H1 (cell line): ENCODE data around the gene CCDC192. TPM values are rescaled to one million over a fixed set of nuclear protein-coding genes. Genes with fewer than 3 reads are reported as not detected.

Source experiments
- CTCF ChIA-PET: fragments of 300-600 bp; sonication (Branson Sonifier 250); formaldehyde crosslinking; loops from one replicate; lab custom pipeline; 2021; ENCODE audit not compliant: partially characterized antibody; lab: Charles Lee
- POLR2A ChIA-PET: fragments of 300-600 bp; sonication (Branson Sonifier 250); formaldehyde crosslinking; loops from one replicate; lab custom pipeline; 2021; ENCODE audit warnings: inconsistent platforms; ENCODE audit not compliant: partially characterized antibody; lab: Charles Lee
- DNase-seq, 2 experiments: peaks; one replicate each; pipeline versions ENCODE4 v3.0.0 to v3.0.0-alpha.2; 2010 to 2022; ENCODE audit warnings: low spot score in 2 of 2, low read depth in 1 of 2, mixed read lengths in 1 of 2
- FAIRE-seq: peaks from 2 replicates; lab custom pipeline; 2011; peaks lifted over from hg19 to GRCh38; lab: Jason Lieb, UNC
- H2AFZ ChIP-seq: 2 replicates; pipeline ENCODE4 v1.8.1; 2012; ENCODE audit warnings: low read length, inconsistent platforms
- H2AK5ac ChIP-seq: 2 replicates; pipeline ENCODE4 v1.6.1; 2013; ENCODE audit warnings: low read depth, low read length
- H2BK120ac ChIP-seq: replicated peaks from 2 replicates; pipeline ENCODE3; 2013; ENCODE audit warnings: low read depth, low read length, inconsistent platforms
- H2BK12ac ChIP-seq: 2 replicates; pipeline ENCODE4 v1.6.1; 2013; ENCODE audit warnings: low read depth, low read length
- H2BK15ac ChIP-seq: 2 replicates; pipeline ENCODE4 v1.6.1; 2013; ENCODE audit warnings: low read length
- H2BK20ac ChIP-seq: 2 replicates; pipeline ENCODE4 v1.6.1; 2013; ENCODE audit warnings: low read length
- H2BK5ac ChIP-seq: 2 replicates; pipeline ENCODE4 v1.6.1; 2013; ENCODE audit warnings: low read depth, low read length
- H3K14ac ChIP-seq: 2 replicates; pipeline ENCODE4 v1.6.1; 2013; ENCODE audit warnings: inconsistent platforms; ENCODE audit not compliant: insufficient read length
- H3K18ac ChIP-seq: 2 replicates; pipeline ENCODE4 v1.6.1; 2013; ENCODE audit warnings: low read length; ENCODE audit errors: extremely low read depth
- H3K23ac ChIP-seq: 2 replicates; pipeline ENCODE4 v1.6.1; 2013; ENCODE audit warnings: inconsistent platforms; ENCODE audit not compliant: insufficient read length
- H3K23me2 ChIP-seq: 2 replicates; pipeline ENCODE4 v1.6.1; 2013; ENCODE audit warnings: low read depth, low read length
- H3K27ac ChIP-seq: 2 replicates; pipeline ENCODE4 v1.6.1; 2011; ENCODE audit warnings: low read depth, low read length, inconsistent platforms
- H3K27me3 ChIP-seq, 4 experiments: replicated peaks in 1 of 4; 1 replicate in 1 of 4; 2 replicates in 3 of 4; pipeline versions ENCODE4 v1.6.1 to v1.8.1; 2011 to 2013; ENCODE audit warnings: low read length in 3 of 4, mild to moderate bottlenecking in 3 of 4, inconsistent platforms in 2 of 4, mixed read lengths in 2 of 4, moderate library complexity in 1 of 4; ENCODE audit not compliant: control insufficient read depth in 3 of 4, insufficient read depth in 3 of 4; ENCODE audit errors: extremely low read depth in 1 of 4
- H3K36me3 ChIP-seq, 4 experiments: 2 replicates each; pipeline versions ENCODE4 v1.6.1 to v1.8.1; 2011 to 2013; ENCODE audit warnings: mild to moderate bottlenecking in 4 of 4, low read length in 3 of 4, moderate library complexity in 2 of 4, control low read depth in 1 of 4, inconsistent platforms in 1 of 4; ENCODE audit not compliant: insufficient read depth in 4 of 4, control insufficient read depth in 2 of 4
- H3K4ac ChIP-seq: replicated peaks from 2 replicates; pipeline ENCODE3; 2013; ENCODE audit warnings: low read length, low read depth, mixed read lengths, inconsistent platforms; ENCODE audit not compliant: insufficient read length
- H3K4me1 ChIP-seq, 4 experiments: replicated peaks in 1 of 4; 1 replicate in 1 of 4; 2 replicates in 3 of 4; pipeline versions ENCODE4 v1.6.1 to v1.8.1; 2011 to 2013; ENCODE audit warnings: low read length in 3 of 4, inconsistent platforms in 2 of 4, mixed read lengths in 1 of 4; ENCODE audit not compliant: insufficient read depth in 4 of 4, control insufficient read depth in 3 of 4
- H3K4me2 ChIP-seq, 2 experiments: 2 replicates each; pipeline versions ENCODE4 v1.6.1 to v1.8.1; 2011 to 2013; ENCODE audit warnings: low read depth in 2 of 2, low read length in 2 of 2, control low read depth in 1 of 2, inconsistent platforms in 1 of 2, mild to moderate bottlenecking in 1 of 2; ENCODE audit not compliant: insufficient read depth in 1 of 2
- H3K4me3 ChIP-seq, 4 experiments: fragments of 200-600, 300-600 bp in 1 of 4; sonication (generic), shearing (Covaris generic), sonication (Bioruptor Twin) in 1 of 4; 2 replicates each; pipeline versions ENCODE4 v1.5.1 to v1.8.1; 2011 to 2016; ENCODE audit warnings: low read length in 4 of 4, low read depth in 3 of 4, control low read depth in 2 of 4, inconsistent platforms in 2 of 4, mild to moderate bottlenecking in 2 of 4, mixed read lengths in 1 of 4, moderate library complexity in 1 of 4; ENCODE audit not compliant: insufficient read depth in 2 of 4; ENCODE audit errors: extremely low read depth in 1 of 4
- H3K56ac ChIP-seq: replicated peaks from 2 replicates; pipeline ENCODE3; 2013; ENCODE audit warnings: low read depth, mild to moderate bottlenecking, mixed read lengths, low read length, inconsistent platforms; ENCODE audit not compliant: insufficient read length
- H3K79me1 ChIP-seq: 2 replicates; pipeline ENCODE4 v1.6.1; 2013; ENCODE audit warnings: low read depth, low read length, control low read depth
- H3K79me2 ChIP-seq, 2 experiments: 2 replicates each; pipeline versions ENCODE4 v1.6.1 to v1.8.1; 2012 to 2013; ENCODE audit warnings: low read length in 2 of 2, mild to moderate bottlenecking in 2 of 2, inconsistent platforms in 1 of 2; ENCODE audit not compliant: insufficient read depth in 2 of 2, control insufficient read depth in 1 of 2
- H3K9ac ChIP-seq, 4 experiments: replicated peaks in 1 of 4; 1 replicate in 1 of 4; 2 replicates in 3 of 4; pipeline versions ENCODE4 v1.6.1 to v1.8.1; 2011 to 2013; ENCODE audit warnings: low read depth in 3 of 4, low read length in 3 of 4, control low read depth in 2 of 4, mild to moderate bottlenecking in 2 of 4, moderate library complexity in 2 of 4, inconsistent platforms in 1 of 4; ENCODE audit errors: extremely low read depth in 1 of 4
- H3K9me3 ChIP-seq, 2 experiments: 2 replicates each; pipeline versions ENCODE4 v1.6.1 to v1.8.1; 2012 to 2013; ENCODE audit warnings: mild to moderate bottlenecking in 2 of 2, moderate library complexity in 2 of 2, control low read depth in 1 of 2, inconsistent platforms in 1 of 2, low read depth in 1 of 2, low read length in 1 of 2, mixed read lengths in 1 of 2; ENCODE audit not compliant: insufficient read depth in 2 of 2
- H4K20me1 ChIP-seq, 2 experiments: replicated peaks in 1 of 2; 2 replicates each; pipeline versions ENCODE3 to v1.8.1; 2011 to 2013; ENCODE audit warnings: inconsistent platforms in 2 of 2, low read length in 2 of 2, mild to moderate bottlenecking in 1 of 2; ENCODE audit not compliant: insufficient read depth in 2 of 2, control insufficient read depth in 1 of 2
- H4K5ac ChIP-seq: 2 replicates; pipeline ENCODE4 v1.6.1; 2013; ENCODE audit warnings: low read length, low read depth, mixed read lengths, inconsistent platforms; ENCODE audit not compliant: insufficient read length
- H4K8ac ChIP-seq: 2 replicates; pipeline ENCODE4 v1.8.0; 2013; ENCODE audit warnings: mild to moderate bottlenecking, moderate library complexity, low read length, inconsistent platforms; ENCODE audit not compliant: insufficient read depth; ENCODE audit errors: extremely low read depth
- H4K91ac ChIP-seq: replicated peaks from 2 replicates; pipeline ENCODE3; 2013; ENCODE audit warnings: low read length, mixed read lengths, inconsistent platforms; ENCODE audit not compliant: insufficient read length
- BRCA1 ChIP-seq: IDR thresholded peaks from 2 replicates; pipeline ENCODE4 v1.6.1; 2012; ENCODE audit warnings: low read depth, low read length, improper control_type of control experiment
- FOSL1 ChIP-seq: IDR thresholded peaks from 2 replicates; pipeline ENCODE4 v1.6.1; 2011; ENCODE audit warnings: mild to moderate bottlenecking, low read depth, low read length, moderate library complexity; ENCODE audit not compliant: insufficient read depth
- PHF8 ChIP-seq: fragments of 200-600 bp; sonication (generic); conservative IDR thresholded peaks from 2 replicates; pipeline ENCODE4 v1.7.1; 2012; ENCODE audit warnings: low read depth, mild to moderate bottlenecking, inconsistent platforms, low read length, moderate library complexity
- RAD21 ChIP-seq, 2 experiments: IDR thresholded peaks in 1 of 2; conservative IDR thresholded peaks in 1 of 2; 2 replicates each; pipeline ENCODE4 v1.6.1; 2011; ENCODE audit warnings: low read depth in 2 of 2, low read length in 2 of 2, improper control_type of control experiment in 1 of 2, inconsistent platforms in 1 of 2, mild to moderate bottlenecking in 1 of 2, moderate library complexity in 1 of 2
- SIX5 ChIP-seq: IDR thresholded peaks from 2 replicates; pipeline ENCODE4 v1.6.1; 2011; ENCODE audit warnings: mild to moderate bottlenecking, low read depth, low read length
- TAF1 ChIP-seq: IDR thresholded peaks from 2 replicates; pipeline ENCODE4 v1.6.1; 2011; ENCODE audit warnings: mild to moderate bottlenecking, low read depth, low read length
- WGBS, 2 experiments: shearing (Covaris generic) in 1 of 2; methylation state at CpG; one replicate each; pipeline versions ENCODE4 v1.1.6 to v1.1.7; 2013 to 2015; ENCODE audit warnings: low lambda C conversion rate in 2 of 2, mixed read lengths in 2 of 2, inconsistent platforms in 1 of 2, low coverage in 1 of 2, missing lambda C conversion rate in 1 of 2; ENCODE audit not compliant: insufficient replicate concordance in 2 of 2, insufficient coverage in 1 of 2, insufficient read length in 1 of 2; ENCODE audit errors: extremely low coverage in 1 of 2, missing lambda C conversion rate in 1 of 2; 5-methylcytosine and 5-hydroxymethylcytosine counted together
- polyA plus RNA-seq, 7 experiments: library from polyadenylated mRNA; depleted of rRNA in 3 of 7; stranded (reverse) in 5 of 7; unstranded in 2 of 7; fragments of >200 nt in 5 of 7; fragments of 200-250 nt in 2 of 7; gene quantifications; 1 replicate in 5 of 7; 2 replicates in 1 of 7; 4 replicates in 1 of 7; pipeline versions ENCODE4 v1.2.1 to v1.2.3, GENCODE V29; 2011 to 2013; ENCODE audit warnings: missing spikeins in 2 of 7, mixed read lengths in 2 of 7
- total RNA-seq: library from RNA; stranded (reverse); fragmentation: NEBNext Ultra II Directional; extraction: Animal tissue kit (Norgen Biotek cat#: 25700); gene quantifications from 2 replicates; pipeline ENCODE4 v1.2.1, GENCODE V29; 2021
- TF ChIP-seq, protein P1 (sequence below): IDR thresholded peaks from 2 replicates; pipeline ENCODE4 v1.6.1; 2011; ENCODE audit warnings: low read length, improper control_type of control experiment

The CCDC192 gene
- total and polyA plus RNA-seq, 2 of the 8 experiments (the other 6 are each of a cell fraction or from before 2014, with no cell fraction given): 0.61 TPM; not detected in 1

DNA sequence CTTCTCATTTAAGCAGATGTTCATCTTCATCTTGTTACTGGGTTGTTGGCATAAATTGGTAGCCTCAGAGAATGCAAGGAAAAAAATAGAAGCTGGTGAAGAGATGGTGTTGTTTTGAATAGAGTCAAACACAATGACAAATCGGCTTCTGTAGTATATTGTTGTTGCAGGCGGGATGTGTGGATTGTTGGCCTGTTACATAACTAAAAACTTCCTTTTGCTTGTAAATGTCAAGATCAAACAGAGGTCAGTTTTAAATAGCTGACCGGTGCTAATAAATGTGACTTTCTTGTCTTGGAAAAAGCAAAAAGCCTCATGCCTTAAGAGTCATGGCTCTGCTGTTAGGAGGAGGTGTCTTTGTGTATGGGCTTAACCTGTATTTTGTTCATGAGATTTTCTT, 59.2 kb downstream of the CCDC192 start:
- Histone ChIP-seq H3K18ac (no peak overlapping the region), H2BK12ac (no peak overlapping the region), H4K5ac (no peak overlapping the region), H3K4ac (no peak overlapping the region), H3K36me3 (no peaks in the 10 kb centered on the region), H3K27me3 (no peaks in the 10 kb centered on the region), H3K4me2 (no peak overlapping the region), H3K23me2 (no peaks in the 10 kb centered on the region), H3K14ac (no peak overlapping the region), H4K20me1 (no peaks in the 10 kb centered on the region), H3K56ac (no peak overlapping the region), H3K9me3 (no peaks in the 10 kb centered on the region), H2BK5ac (no peak overlapping the region), H3K79me2 (no peaks in the 10 kb centered on the region), H4K8ac (no peak overlapping the region), H2AFZ (no peak overlapping the region), H3K4me3 (no peak overlapping the region), H4K91ac (no peak overlapping the region), H2AK5ac (no peak overlapping the region), H2BK15ac (no peak overlapping the region), H3K27ac (no peak overlapping the region), H3K79me1 (no peaks in the 10 kb centered on the region), H3K9ac (no peak overlapping the region), H3K23ac (no peak overlapping the region), H3K4me1 (no peaks in the 10 kb centered on the region), H2BK120ac (no peak overlapping the region), H2BK20ac (no peak overlapping the region)
- DNase-seq (no peak), FAIRE-seq (no peak)
- WGBS, 2 experiments: 92% methylated on average over 3 of the region's 3 CpGs; no CpG with 5 or more reads in 1 of the 2 experiments
- TF ChIP-seq TAF1 (no peak), PHF8 (no peak), SIX5 (no peak), RAD21 (IDR thresholded peaks at IDR 0.05 in 1 of 2, conservative IDR thresholded peaks at IDR 0.05 in 1 of 2; ENCODE audit: low read depth in 2 of 2, low read length in 2 of 2) (no peak), FOSL1 (no peak), BRCA1 (no peak)
- TF ChIP-seq, protein P1, sequence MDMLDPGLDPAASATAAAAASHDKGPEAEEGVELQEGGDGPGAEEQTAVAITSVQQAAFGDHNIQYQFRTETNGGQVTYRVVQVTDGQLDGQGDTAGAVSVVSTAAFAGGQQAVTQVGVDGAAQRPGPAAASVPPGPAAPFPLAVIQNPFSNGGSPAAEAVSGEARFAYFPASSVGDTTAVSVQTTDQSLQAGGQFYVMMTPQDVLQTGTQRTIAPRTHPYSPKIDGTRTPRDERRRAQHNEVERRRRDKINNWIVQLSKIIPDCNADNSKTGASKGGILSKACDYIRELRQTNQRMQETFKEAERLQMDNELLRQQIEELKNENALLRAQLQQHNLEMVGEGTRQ: no peak
- ChIA-PET CTCF (interaction anchor here (0.6 kb wide), 1 partner anchor 510 kb away, joined by 4 read pairs; no protein-coding TSS in a partner anchor), POLR2A (no interaction called here)
